HL-60 (cell line): ENCODE results near the gene RELB.
A peak's percentile ranks its signal among the peaks of the same experiment; 100 is the strongest.

Source experiments
- DNase-seq, 2 experiments: peaks; one replicate each; pipeline ENCODE4 v3.0.0-alpha.2; 2010 to 2020; ENCODE audit warnings: low read depth in 1 of 2, low spot score in 1 of 2
- H3K27ac ChIP-seq: fragments of 250-450 bp; sonication (Bioruptor Pico); replicated peaks from 2 replicates; pipeline ENCODE4 v1.5.1; 2020; ENCODE audit warnings: mild to moderate bottlenecking, moderate library complexity
- H3K27me3 ChIP-seq: fragments of 250-450 bp; sonication (Bioruptor Pico); 2 replicates; pipeline ENCODE4 v1.5.1; 2021; ENCODE audit warnings: mild to moderate bottlenecking, moderate library complexity; ENCODE audit not compliant: insufficient read depth, poor library complexity, severe bottlenecking
- H3K4me3 ChIP-seq: replicated peaks from 2 replicates; pipeline ENCODE4 v1.5.1; 2011; ENCODE audit warnings: mild to moderate bottlenecking, control low read depth, low read length; ENCODE audit not compliant: insufficient read depth
- GABPA ChIP-seq: IDR thresholded peaks from 2 replicates; pipeline ENCODE4 v1.6.1; 2012; ENCODE audit warnings: low read depth
- POLR2AphosphoS5 ChIP-seq: IDR thresholded peaks from 2 replicates; pipeline ENCODE4 v1.6.1; 2012; ENCODE audit warnings: low read depth
- REST ChIP-seq: IDR thresholded peaks from 2 replicates; pipeline ENCODE4 v1.6.1; 2012; ENCODE audit warnings: low read depth; ENCODE audit not compliant: insufficient replicate concordance
- SPI1 ChIP-seq: IDR thresholded peaks from 2 replicates; pipeline ENCODE4 v1.6.1; 2012; ENCODE audit warnings: low read depth, mild to moderate bottlenecking, borderline replicate concordance
- TF ChIP-seq, protein P1 (sequence below): IDR thresholded peaks from one replicate; pipeline ENCODE4 v1.5.1; 2011; ENCODE audit warnings: low read length, control low read depth, inconsistent platforms; ENCODE audit not compliant: insufficient read depth

RELB gene

DNA sequence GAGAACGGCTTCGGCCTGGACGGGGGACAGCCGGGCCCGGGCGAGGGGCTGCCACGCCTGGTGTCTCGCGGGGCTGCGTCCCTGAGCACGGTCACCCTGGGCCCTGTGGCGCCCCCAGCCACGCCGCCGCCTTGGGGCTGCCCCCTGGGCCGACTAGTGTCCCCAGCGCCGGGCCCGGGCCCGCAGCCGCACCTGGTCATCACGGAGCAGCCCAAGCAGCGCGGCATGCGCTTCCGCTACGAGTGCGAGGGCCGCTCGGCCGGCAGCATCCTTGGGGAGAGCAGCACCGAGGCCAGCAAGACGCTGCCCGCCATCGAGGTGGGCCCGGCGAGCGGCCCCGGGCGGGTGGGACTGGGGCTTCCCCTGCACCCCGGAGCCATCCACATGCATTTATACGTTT, 10.7 kb downstream of the RELB start:
- no peak for DNase-seq
- H3K27me3 ChIP-seq: no peaks in the 10 kb centered on the region
- H3K4me3 ChIP-seq: no peak overlapping the region
- TF ChIP-seq GABPA: no peak
- TF ChIP-seq, protein P1, sequence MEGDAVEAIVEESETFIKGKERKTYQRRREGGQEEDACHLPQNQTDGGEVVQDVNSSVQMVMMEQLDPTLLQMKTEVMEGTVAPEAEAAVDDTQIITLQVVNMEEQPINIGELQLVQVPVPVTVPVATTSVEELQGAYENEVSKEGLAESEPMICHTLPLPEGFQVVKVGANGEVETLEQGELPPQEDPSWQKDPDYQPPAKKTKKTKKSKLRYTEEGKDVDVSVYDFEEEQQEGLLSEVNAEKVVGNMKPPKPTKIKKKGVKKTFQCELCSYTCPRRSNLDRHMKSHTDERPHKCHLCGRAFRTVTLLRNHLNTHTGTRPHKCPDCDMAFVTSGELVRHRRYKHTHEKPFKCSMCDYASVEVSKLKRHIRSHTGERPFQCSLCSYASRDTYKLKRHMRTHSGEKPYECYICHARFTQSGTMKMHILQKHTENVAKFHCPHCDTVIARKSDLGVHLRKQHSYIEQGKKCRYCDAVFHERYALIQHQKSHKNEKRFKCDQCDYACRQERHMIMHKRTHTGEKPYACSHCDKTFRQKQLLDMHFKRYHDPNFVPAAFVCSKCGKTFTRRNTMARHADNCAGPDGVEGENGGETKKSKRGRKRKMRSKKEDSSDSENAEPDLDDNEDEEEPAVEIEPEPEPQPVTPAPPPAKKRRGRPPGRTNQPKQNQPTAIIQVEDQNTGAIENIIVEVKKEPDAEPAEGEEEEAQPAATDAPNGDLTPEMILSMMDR: no peak
- no peak for TF ChIP-seq SPI1
- TF ChIP-seq REST: no peak
- TF ChIP-seq POLR2AphosphoS5: no peak
- no peak overlapping the region for H3K27ac ChIP-seq

DNA sequence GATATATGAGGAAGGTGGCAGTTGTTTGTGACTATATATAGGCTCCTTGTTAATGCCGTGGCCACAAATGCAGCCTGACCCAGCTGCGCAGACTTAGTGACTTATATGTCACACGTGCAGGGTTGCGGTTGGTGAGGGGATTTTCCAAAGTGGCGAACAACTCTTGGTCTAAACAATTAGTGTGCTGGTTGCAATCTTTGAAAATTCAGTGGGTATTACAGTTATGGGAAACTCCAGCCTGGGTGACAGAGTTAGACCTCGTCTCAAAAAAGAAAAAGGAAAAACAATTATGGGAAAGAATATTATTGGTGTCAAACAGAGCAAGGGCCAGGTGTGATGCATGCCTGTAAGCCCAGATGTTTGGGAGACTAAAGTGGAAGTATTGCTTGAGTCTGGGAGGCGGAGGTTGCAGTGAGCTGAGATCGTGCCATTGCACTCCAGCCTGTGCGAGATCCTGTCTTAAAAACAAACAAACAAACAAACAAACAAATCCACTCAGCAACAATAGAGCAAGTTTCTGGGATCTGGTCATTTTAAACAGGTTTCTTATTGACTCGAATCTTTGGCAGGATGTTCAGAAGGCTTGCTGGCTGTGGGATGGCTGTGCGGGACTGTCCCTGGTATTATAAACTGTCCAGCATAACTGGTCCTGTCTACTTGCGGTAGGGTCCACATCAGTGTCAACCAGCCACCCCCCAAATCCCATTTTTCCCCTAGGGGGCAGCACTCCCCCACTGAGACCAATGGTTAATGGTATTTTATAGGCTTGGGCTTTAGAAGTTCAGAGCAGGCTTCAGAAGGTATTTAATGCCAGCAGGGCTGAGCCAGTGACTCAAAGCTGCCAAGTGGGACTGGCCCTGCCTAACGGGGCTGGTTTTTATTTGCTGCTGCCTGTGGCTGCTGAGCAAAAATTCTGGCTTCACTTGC, 15.4 kb downstream of the RELB start:
- Histone ChIP-seq H3K4me3 (no peak overlapping the region), H3K27ac (no peak overlapping the region), H3K27me3 (no peaks in the 10 kb centered on the region)
- DNase-seq: peak; percentile 47 to 76
- TF ChIP-seq SPI1 (no peak), POLR2AphosphoS5 (no peak), GABPA (no peak), REST (no peak)
- TF ChIP-seq, protein P1: peak; percentile 57

DNA sequence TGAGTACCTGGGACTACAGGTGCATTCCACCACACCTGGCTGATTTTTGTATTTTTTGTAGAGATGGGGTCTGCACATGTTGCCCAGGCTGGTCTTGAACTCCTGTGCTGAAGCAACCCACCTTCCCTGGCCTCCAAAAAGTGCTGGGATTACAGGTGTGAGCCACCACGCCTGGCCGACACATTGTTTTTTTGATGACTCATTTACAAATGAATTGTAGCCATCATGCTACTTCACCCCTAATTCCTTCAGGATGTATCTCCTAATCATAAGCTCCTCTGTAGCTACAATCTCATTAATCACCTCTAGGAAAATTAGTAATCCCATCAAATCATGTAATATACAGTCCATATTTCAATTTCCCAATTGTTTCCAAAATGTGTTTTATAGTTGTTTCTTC, 17.9 kb downstream of the RELB start:
- DNase-seq: no peak
- TF ChIP-seq POLR2AphosphoS5: no peak
- no peak for TF ChIP-seq GABPA
- TF ChIP-seq REST: no peak
- TF ChIP-seq SPI1: no peak
- H3K27me3 ChIP-seq: no peaks in the 10 kb centered on the region
- H3K27ac ChIP-seq: no peak overlapping the region
- H3K4me3 ChIP-seq: no peak overlapping the region
